Fibroblast of mammary gland (primary cell): Measurements from ENCODE around the gene P2RX3.
A peak's percentile ranks its signal among the peaks of the same experiment; 100 is the strongest.

Source experiments
- DNase-seq: peaks from one replicate; pipeline ENCODE4 v3.0.0-alpha.2; 2010; ENCODE audit warnings: low read depth
- H3K4me3 ChIP-seq: 2 replicates; pipeline ENCODE4 v1.5.1; 2011; ENCODE audit warnings: low read depth, mild to moderate bottlenecking, low read length, moderate library complexity; ENCODE audit not compliant: control insufficient read depth
- TF ChIP-seq, protein P1 (sequence below): conservative IDR thresholded peaks from 2 replicates; pipeline ENCODE4 v1.5.1; 2011; ENCODE audit warnings: low read depth, low read length, inconsistent platforms; ENCODE audit not compliant: control insufficient read depth, insufficient read depth

The P2RX3 gene

GRCh38 chr11:57407941-57408475 is 69.9 kb downstream of the P2RX3 start:
- TF ChIP-seq, protein P1, sequence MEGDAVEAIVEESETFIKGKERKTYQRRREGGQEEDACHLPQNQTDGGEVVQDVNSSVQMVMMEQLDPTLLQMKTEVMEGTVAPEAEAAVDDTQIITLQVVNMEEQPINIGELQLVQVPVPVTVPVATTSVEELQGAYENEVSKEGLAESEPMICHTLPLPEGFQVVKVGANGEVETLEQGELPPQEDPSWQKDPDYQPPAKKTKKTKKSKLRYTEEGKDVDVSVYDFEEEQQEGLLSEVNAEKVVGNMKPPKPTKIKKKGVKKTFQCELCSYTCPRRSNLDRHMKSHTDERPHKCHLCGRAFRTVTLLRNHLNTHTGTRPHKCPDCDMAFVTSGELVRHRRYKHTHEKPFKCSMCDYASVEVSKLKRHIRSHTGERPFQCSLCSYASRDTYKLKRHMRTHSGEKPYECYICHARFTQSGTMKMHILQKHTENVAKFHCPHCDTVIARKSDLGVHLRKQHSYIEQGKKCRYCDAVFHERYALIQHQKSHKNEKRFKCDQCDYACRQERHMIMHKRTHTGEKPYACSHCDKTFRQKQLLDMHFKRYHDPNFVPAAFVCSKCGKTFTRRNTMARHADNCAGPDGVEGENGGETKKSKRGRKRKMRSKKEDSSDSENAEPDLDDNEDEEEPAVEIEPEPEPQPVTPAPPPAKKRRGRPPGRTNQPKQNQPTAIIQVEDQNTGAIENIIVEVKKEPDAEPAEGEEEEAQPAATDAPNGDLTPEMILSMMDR, result no peak
- DNase-seq, result no peak
- H3K4me3 ChIP-seq, result no peak overlapping the region

DNA sequence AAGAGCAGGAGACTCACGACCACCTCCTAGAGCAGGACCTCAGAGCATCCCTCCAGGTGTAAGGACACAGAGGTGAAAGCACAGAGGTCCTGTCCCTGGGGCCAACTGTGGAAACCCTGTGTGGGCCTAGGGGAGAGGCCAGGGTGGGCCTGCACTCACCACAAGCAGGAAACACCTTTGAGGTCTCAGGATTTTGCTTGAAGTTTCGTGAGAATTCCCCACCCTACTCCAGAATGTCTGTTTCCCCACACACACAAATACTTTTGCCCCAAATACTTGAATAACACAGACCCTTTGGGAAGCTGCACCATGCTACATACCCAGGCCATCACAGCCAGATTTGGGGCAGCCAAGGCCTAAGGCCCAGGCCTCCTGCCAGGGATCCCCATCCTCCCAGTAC is 70.6 kb downstream of the P2RX3 start:
- no peak overlapping the region for H3K4me3 ChIP-seq
- TF ChIP-seq, protein P1, result no peak
- no peak for DNase-seq

DNA sequence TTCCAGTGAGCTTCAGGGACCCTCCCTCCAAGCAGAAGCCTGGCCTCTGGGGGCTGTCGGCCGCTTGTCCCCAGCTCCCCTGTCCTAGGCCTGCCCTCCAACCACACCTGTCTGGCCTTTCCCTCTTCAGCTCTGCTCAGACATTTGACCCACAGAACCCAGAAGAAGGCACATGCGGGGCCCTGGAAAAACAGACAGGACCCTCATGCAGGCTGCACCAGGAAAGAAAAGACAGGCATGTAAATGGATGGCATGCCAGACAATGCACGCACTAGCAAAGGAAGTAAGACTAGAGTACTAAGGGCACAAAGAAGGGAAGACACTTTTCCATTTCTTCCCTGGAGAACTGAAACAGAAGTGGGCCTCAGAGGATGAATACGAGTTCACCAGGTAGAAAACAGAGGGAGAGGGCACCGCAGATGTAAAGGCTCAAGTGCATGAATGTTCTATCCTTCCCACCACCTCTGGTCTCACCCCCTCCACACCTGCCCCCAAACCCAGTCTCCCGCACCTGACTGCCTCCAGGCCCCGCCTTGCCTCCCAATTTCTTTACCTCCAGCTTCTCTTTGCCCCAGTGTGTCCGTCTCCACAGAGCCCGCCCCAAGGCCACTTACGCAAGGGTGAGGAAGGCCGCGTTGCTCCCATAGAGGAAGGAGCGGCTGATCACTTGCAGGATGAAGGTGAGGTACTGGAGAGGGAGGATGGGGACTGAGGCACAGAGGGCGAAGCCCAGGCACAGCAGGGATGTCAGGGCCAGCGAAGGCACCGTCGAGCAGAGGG is 71.4 kb downstream of the P2RX3 start:
- TF ChIP-seq, protein P1, result no peak
- no peak overlapping the region for H3K4me3 ChIP-seq
- DNase-seq, result no peak

- TF ChIP-seq, protein P1, result no peak
- no peak overlapping the region for H3K4me3 ChIP-seq
- DNase-seq, result peak; percentile 92
Measured at GRCh38 chr11:57410287-57410686, 72.1 kb downstream of the P2RX3 start.

DNA sequence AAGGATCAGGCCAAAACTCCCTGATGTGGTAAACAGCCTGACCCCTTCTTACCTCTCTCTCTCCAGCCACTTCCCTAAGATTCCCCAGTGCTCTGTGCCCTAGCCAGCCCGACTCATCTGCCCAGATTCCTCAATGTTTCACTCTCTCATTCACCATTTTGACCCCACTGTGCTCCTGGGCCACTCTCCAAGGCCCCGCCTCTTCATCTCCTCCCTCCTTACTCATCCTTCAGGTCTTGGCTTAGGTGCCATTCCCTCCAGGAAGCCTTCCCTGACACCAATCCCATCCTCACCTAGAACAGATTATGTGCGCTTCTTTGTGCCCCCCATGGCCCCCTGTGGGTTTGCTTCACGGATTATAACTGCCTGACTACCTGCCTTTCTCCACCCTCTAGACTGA is 75.5 kb downstream of the P2RX3 start:
- DNase-seq, result no peak
- TF ChIP-seq, protein P1, result no peak
- H3K4me3 ChIP-seq, result no peak overlapping the region

GRCh38 chr11:57414612-57415212 is 76.6 kb downstream of the P2RX3 start:
- DNase-seq, result no peak
- no peak overlapping the region for H3K4me3 ChIP-seq
- TF ChIP-seq, protein P1, result no peak
